AG08396 (cell line): ENCODE measurements around the gene STAP1.

Experiments used
- DNase-seq: peaks from one replicate; pipeline ENCODE4 v3.0.0; 2012; ENCODE audit warnings: low spot score, mixed read lengths

The STAP1 gene

DNA sequence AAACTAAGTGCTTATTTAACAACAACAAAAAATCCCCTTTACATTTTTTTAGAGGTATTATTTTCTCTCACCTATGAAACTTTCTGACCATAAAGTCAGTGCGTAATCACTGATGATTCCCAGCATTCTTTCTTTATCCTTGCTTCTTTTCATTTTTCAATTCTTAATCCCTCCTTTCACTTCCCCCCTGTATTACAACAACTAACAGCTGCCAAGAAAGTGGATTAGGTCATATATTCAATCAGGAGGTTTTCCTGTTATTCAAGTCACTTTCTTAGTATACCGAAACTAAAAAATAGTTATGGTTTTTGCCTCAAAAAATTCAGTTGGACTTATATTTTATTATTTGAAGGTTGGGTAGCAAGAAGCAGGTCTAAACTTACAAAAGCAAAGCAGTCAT is 2.1 kb upstream of the STAP1 start:
- no peak for DNase-seq

GRCh38 chr4:67565284-67565683 is 6.8 kb downstream of the STAP1 start:
- DNase-seq, result no peak

- no peak for DNase-seq
These were observed 7.8 kb downstream of the STAP1 start for GRCh38 chr4:67566335-67566734.

DNA sequence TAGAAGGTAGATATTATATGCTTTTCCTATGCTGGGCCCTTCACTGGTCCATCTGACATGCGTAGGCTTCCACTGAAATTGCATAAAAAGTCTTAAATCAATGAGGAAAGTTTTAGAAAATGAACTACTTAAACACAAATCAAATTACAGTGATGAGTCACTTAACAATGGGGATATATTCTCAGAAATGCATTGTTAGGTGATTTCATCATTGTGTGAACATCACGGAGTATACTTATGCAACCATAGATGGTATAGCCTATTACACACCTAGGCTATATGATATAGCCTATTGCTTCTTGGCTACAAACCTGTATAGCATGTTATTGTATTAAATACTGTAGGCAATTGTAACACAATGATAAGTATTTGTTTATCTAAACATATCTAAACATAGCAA is 10.3 kb downstream of the STAP1 start:
- no peak for DNase-seq

GRCh38 chr4:67570537-67570936 is 12.0 kb downstream of the STAP1 start:
- DNase-seq, result no peak

DNA sequence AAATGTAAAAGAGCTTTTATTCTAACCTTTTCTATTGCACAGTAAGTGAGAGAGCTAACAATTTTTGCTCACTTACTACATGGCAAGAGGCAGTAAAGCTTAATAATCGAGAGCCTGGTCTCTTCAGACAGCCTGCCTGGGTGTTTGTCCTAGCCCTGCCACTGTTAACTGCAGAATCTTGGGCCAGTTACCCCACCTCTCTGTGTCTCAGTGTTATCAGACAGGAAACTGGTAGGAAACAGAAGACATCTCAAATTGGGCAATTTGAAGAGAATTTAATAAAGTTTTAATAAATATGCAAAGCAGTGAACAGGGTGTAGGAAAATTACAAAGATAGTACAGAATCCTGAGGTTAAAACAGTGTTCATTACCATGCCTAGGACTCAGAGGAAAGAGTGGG is 13.4 kb downstream of the STAP1 start:
- no peak for DNase-seq

GRCh38 chr4:67573193-67573592 is 14.7 kb downstream of the STAP1 start:
- DNase-seq, result no peak

- DNase-seq, result no peak
These were observed 16.9 kb downstream of the STAP1 start for GRCh38 chr4:67575232-67576058.

GRCh38 chr4:67576059-67576466 is 17.5 kb downstream of the STAP1 start:
- DNase-seq, result no peak

- no peak for DNase-seq
These were observed 18.0 kb downstream of the STAP1 start for GRCh38 chr4:67576538-67576937.

- DNase-seq, result no peak
These were observed 22.1 kb downstream of the STAP1 start for GRCh38 chr4:67580577-67580976.

- no peak for DNase-seq
These were observed 22.8 kb downstream of the STAP1 start for GRCh38 chr4:67581208-67581857.

DNA sequence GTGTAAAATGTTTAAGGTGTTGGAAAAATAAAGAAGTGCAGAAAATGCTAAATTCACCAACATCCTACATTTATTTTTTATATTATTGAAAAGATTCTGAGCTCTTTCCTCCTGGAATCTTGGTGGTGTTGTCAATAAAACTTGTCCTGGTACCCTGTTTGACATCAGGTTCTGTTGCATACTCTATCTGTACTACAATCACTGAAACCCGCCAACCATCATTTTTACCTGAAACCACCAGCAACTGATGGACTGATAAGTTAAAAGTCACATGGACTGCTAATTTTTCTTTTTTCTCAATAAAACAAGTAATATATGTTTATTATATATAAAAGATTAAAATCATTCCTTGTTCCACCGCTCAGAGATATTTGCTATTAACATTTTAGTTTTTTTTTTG is 23.4 kb downstream of the STAP1 start:
- no peak for DNase-seq

GRCh38 chr4:67584496-67584895 is 26.0 kb downstream of the STAP1 start:
- DNase-seq, result no peak

- DNase-seq, result no peak
These were observed 28.6 kb downstream of the STAP1 start for GRCh38 chr4:67587156-67587555.

- DNase-seq, result no peak
These were observed 35.2 kb downstream of the STAP1 start for GRCh38 chr4:67593741-67594175.

DNA sequence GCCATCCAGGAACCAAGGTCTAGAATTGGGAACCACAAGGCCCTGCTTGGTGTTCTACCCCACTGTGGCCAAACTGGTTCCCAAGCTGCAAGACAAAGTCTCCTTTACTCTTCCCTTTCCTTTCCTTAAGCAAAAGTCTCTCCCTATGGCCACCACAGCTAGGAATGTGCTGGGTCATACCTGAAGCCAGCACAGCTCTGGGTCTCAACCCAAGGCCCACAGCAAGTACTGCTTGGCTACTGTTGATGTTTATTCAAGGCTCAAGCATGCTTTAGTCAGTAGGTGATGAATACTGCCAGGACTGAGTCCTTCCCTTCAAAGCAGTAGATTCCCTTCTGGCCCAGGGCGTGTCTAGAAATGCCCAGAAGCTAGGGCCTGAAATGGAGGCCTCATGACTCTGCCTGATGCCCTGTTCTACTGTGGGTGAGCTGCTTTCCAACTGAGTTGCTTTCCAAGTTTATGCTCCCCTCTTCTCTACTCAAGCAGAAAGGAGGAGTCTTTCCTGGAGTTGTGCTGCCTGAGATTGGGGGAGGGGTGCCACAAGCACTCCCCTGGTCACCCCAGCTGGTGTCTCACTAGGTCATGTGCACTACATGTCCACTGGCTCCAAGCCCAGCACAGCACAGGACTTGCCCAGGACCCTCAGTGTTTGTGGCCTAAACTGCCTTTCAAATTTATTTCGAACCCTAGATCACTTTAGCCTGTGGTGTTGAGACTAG is 44.9 kb downstream of the STAP1 start:
- no peak for DNase-seq

DNA sequence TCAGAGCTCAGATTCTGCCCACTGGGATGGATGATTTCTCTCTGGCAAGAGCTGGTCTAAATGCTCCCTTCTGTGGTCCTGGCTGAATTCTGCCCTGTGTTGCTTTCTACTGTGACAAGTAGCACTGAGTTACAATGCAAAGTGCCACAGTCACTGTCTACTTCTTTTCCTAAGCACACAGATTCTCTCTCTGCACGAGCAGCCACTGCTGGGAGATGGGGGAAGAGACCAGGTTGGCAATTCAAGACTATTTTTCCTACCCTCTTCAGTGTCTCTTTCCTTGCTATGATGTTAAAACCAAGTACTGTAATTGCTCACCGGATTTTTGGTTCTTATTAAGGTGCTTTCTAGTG is 45.5 kb downstream of the STAP1 start:
- DNase-seq, result no peak

- DNase-seq, result no peak
These were observed 46.2 kb downstream of the STAP1 start for GRCh38 chr4:67604749-67605148.

- DNase-seq, result no peak
These were observed 49.5 kb downstream of the STAP1 start for GRCh38 chr4:67608027-67608426.

DNA sequence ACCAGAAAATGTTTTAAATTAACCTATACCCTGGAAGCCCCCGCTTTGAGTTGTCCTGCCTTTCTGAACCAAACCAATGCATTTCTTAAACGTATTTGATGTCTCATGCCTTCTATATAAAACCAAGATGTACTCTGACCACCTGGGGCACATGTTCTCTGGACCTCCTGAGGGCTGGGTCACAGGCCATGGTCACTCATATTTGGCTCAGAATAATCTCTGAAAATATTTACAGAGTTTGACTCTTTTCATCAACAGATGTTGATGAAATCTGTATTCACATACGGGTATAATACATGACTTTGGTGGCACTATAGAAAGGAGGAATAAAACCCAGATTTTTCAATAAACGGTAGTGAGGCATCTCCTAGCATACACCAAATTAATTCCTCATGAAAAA is 55.7 kb downstream of the STAP1 start:
- DNase-seq, result no peak

DNA sequence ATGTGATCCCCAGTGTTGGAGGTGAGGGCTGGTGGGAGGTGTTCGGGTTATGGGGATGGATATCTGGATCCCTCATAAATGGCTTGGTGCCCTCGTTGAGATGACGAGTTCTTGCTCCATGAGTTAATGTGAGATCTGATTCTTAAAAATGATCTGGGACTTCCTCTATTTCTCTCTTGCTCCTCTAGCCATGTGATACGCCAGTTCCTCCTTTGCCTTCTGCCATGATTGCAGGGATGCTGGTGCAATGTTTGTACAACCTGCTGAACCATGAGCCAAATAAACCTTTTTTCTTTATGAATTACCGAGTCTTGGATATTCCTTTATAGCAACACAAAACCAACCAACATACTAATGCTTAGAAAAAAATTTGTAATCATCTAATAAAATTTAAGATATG is 56.6 kb downstream of the STAP1 start:
- no peak for DNase-seq

- no peak for DNase-seq
These were observed 58.0 kb downstream of the STAP1 start for GRCh38 chr4:67616478-67616877.
